Stimulated activated CD4-positive, alpha-beta T cell treated with anti-CD3 and anti-CD28 coated beads, TNF-alpha, amount 100 ng/mL, for 24 hours (primary cell): ENCODE results near the gene SAT2.

ENCODE experiments used
- DNase-seq, 3 experiments: peaks; one replicate each; pipeline ENCODE4 v3.0.0-alpha.2; 2020; ENCODE audit warnings: low read depth in 3 of 3

Gene SAT2

DNA sequence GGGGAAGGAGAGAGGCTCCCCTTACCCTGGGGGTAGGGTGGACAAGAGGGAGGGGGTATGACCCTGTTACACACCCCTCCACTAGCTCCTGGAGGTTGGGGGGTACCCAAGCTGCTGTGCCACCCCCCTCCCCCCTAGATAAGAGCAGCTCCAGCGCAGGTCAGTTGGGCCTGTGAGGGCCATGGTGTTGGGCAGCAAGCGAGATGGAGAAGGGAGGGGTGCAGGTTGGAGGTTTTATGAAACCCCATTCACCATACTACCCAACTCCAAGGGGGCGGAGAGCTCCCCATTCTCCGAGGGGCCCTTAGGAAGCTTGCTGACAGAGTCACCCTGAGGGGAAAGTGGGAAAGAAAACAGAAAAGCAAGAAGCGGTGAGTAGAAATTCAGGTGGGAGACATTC is 36.0 kb downstream of the SAT2 start:
- no peak for DNase-seq

DNA sequence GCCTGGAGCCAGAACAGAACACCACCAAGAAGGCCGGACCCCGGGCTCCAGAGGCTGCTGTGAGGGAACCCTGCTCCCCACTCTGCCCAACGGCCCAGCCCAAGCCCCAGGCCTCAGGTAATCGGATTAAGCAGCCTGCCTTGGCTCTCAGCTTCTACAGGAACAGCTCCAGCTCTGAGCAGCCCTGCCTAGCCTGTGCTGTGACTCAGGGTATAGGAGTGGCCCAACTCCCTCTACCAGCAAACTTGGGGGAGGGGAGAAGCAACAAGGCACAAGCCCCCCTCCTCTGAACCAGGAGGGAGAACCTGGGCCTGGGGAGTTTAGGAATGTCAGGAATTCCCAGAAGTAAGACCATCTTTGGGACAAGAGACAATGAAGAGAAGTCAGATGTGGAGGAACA is 36.9 kb downstream of the SAT2 start:
- no peak for DNase-seq

DNA sequence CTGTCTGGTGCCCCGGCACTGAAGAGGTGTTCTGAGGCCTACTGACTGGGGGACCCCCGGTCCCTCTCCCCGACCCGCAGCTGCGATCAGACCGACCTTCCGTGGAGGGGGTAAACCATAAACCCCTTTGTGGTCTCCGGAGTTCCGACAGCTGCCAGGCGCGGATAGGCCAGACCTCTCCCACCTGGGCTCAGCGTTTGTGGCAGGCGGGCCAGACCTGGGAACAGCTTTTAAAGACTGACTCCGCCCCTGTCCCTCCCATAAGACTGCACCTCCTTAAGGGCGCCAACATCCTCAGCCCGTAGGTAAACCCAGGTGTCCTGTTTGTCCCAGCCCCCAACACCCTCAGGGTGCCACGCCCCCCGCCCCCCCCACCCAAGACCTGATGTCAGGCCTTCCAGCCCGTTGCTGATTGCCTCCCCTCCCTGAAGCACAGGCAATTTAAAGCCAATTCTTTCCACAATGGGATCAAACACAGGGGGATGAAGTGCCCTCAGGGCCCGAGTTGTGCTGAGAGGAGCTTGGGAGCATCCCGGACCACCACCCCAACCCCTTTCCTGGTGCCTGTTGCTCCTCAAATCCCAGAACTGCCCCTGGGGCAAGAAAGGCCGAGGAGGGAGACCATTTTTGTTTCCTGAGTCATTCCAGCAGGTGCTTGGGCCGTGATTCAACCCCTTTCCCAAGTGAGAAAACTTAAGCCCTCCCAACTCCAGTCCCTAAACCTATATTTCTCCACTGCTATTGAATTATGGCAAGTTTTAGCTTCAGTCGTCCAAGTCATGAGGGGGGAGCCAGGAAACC is 37.5 kb downstream of the SAT2 start, which contains the start of gene SOX15:
Gene SOX15, minus strand, starts transcription at position 204 of the 801 bp plus-strand sequence. CDS start 418 bp downstream, outside the sequence.
- DNase-seq: no peak

DNA sequence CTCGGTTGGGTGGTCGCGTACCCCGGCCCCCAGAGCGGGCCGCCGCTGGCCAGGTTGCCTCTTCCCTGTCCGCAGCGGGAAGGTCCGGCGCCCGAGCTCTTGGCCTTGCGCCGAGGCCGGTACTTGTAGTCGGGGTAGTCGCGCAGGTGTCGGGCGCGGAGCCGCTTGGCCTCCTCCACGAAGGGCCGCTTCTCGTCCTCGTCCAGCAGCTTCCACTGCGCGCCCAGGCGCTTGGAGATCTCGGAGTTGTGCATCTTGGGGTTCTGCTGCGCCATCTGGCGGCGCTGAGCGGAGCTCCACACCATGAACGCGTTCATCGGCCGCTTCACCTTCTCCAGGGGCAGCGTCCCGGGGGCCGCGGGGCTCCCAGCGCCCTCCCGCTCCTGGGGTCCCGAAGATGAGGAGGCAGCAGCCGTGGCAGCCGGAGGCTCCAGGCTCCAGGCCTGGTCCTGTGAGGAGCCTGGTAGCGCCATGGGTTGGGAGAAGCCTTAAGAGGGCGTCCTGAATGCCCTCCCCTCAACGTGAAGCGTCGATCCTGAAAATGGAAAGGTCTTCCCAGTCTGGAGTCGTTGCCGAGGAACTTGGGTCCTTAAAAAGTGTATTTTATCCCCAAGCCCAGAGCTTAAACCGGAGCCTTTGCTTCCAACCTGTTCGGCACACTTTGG is 38.3 kb downstream of the SAT2 start:
- DNase-seq: peak in 2 of 3 experiments; percentile 35 to 62

DNA sequence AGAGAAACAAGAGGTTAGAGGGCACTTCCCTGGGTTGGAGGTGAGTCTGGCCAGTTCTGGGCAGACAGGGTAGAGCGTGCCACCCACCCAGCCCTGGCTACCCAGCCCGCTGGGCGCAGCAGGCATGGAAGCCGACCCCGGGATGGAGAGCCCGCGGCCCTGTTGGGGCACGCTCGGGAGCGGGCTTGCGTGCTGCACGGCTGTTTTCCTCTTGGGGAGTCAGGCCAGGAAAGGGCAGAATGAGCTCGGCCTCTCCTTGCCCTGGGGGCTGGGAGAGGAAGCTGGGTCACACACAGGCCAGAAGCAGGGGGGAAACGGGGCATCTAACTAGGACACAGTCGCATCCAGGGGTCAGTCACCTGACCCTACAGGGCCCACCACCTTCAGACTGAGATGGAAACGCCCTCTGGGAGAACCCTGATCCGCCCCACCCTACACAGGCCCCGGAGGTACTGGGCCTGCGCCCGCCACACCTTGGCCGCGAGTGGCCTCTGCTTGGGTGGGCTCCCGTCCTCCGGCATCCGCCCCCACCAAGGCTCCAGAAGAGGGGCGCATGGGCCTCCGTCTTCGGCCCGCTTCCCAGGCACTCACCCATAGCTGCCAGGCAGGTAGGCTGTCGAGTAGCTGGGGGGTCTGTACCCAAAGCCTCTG is 38.9 kb downstream of the SAT2 start:
- DNase-seq: no peak

DNA sequence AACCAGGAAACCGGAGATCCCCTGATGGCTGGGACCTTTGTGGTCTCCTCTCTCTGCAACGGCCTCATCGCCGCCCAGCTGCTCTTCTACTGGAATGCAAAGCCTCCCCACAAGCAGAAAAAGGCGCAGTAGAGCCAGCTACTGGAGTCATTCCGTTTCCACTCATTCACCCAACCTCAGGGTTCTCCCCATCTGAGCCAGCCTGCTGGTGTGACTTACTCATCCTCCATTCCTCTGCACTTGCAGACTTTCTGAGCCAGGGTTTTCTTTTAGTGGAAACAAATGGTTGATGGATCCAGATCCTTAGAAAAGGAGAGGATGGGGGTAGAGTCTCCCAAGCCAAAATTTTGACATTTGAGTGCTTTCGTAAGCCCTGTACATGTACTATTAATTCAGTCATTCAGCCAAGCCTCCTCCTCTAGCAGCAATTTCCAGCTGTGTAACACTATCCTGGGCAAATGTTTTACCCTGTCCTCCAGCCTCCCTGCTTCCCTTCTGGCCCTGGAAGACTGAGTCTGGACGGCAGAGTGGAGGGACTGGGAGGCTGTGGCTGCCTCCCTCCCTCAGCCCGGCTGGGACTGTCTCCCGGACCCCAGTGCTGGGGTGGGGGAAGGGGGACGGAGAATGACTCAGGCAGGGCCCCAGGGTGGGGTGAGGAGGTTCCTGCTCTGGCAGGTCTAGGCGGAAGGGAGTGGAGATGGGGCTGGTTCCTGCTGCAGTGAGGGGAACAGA is 40.0 kb downstream of the SAT2 start:
- DNase-seq: no peak

DNA sequence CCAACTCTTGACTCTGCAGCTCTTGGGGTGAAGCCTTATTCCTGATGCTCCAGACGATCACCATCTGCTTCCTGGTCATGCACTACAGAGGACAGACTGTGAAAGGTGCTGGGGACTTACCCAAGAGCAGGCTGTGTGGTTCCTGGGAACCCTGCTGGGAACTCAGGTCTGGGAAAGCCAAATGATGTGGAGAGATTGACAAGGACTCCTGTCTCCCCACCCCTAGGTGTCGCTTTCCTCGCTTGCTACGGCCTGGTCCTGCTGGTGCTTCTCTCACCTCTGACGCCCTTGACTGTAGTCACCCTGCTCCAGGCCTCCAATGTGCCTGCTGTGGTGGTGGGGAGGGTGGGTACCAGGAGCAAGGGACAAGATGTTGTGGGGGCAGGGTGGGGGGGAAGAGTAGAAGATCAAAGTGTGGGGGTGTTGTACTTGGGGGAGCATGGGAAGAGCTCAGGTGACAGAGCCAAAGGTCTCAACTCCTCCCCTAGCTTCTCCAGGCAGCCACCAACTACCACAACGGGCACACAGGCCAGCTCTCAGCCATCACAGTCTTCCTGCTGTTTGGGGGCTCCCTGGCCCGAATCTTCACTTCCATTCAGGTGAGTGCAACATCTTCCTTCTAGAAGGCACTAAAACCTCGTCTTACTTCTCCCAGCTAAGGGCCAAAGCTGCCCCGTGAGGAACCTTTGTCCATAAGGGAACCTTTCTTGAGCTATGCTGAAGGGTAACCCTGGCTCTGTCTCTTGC is 40.8 kb downstream of the SAT2 start:
- no peak for DNase-seq

DNA sequence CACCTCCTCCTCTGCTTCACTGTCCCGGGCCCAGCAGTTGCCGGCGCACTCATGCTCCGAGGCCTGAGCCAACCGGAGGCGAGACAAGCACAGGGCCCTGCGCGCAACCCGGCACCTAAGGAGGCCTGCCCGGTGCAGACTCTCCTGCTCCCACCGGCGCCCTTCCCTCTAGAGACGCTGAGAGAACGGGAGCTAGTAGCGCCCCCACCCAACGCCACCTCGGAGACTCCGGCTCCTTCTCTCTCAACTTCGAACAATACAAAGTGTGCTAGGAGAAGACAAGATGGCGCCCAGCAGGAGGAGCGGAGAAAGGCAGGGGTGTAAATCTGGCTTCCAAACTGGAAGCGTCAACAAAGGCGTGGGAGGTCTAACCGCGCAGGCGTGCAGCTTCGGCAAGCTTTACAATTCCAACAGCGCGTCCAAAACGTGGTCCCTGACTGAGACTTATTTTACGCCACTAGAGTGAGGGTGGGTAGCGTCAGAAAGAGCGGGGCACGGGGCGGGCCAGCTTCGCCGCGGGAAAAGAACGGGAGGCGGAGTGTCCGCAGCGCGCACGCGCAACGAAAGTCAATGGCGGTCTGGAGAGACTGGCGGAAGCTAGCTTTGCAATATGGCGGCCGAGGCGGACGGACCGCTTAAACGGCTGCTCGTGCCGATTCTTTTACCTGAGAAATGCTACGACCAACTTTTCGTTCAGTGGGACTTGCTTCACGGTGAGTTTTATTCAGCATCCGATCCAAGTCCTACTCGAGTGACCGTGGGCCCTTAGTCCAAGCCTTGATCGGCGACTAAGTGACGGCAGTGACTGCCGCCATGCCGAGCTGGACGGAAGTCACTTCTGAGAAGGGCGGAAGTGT is 44.1 kb downstream of the SAT2 start, which contains the start of gene MPDU1:
Gene MPDU1, plus strand, starts transcription at position 600 of the 857 bp plus-strand sequence. Its CDS starts 11 bp downstream, at position 611.
- peak; percentile 89 to 95 (median 90) for DNase-seq

DNA sequence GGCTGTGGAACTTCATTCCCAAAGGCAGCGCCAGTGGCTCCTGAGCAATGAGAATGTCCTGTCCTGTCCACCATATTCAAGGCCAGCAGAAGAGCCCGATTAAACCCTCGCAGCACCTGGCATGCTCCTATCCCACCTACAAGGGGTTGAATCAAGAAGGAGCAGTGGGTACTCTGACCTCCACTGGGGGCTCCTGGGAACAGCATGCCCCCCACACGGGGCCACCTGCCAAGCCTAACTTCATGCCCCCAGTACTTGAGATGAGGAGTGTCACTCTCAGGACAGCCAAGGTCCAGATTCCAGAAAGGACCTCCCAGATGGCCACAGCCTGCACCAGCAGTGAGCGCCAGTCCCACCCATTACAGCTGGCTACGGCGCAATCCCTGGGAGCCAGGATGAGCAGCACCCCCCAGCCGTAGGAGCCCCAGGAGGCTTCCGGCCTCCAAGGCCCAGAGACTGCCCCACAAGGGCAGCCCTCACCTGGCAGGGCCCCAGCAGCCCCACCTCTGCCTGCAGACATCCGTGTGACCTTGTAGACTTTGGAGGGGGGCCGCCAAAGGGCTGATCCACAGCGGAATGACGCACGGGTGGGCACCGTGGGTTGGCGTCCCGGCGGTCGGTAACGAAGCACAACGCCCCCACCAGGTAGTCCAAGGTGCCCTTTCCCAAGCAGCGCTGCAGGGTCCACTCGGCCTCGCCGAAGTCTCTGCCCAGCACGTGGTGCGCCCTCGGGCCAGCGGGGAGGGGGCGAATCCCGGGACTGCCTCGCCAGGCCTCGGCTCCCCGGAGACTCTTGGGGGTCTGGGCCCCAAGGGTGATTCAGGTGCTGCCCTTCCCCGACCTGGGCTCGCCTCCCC is 45.0 kb downstream of the SAT2 start:
- DNase-seq: no peak

DNA sequence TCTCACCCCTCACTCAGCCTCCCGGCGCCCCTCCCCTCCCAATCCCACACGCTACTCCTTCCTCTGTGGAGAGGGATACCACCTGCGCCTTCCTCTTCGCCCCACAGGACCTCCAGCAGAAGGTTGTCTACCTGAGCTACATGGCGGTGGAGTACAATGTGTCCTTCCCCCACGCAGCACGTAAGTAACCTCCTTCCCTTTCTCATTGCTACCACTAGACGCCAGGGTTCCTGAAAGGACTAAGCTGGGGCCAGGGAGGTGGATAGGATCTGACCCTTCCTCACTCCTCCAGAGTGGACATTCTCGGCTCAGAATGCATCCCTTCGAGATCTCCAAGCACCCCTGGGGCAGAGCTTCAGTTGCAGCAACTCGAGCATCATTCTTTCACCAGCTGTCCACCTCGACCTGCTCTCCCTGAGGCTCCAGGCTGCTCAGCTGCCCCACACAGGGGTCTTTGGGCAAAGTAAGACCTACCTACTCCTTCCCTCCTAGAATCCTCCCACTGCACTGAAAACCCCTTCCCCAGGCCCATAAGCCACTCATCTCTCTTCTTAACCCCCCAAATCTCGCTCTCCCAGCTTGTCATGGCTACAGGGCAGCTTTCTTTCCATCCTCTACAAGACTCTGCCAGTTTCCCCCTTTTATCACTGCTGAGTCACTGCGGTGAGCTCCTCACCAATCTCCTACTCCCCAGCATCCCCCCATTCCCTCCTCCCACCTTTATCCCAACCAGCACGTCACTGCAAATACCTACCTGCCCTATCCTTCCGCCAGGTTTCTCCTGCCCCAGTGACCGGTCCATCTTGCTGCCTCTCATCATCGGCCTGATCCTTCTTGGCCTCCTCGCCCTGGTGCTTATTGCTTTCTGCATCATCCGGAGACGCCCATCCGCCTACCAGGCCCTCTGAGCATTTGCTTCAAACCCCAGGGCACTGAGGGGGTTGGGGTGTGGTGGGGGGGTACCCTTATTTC is 46.7 kb downstream of the SAT2 start:
- DNase-seq: no peak

DNA sequence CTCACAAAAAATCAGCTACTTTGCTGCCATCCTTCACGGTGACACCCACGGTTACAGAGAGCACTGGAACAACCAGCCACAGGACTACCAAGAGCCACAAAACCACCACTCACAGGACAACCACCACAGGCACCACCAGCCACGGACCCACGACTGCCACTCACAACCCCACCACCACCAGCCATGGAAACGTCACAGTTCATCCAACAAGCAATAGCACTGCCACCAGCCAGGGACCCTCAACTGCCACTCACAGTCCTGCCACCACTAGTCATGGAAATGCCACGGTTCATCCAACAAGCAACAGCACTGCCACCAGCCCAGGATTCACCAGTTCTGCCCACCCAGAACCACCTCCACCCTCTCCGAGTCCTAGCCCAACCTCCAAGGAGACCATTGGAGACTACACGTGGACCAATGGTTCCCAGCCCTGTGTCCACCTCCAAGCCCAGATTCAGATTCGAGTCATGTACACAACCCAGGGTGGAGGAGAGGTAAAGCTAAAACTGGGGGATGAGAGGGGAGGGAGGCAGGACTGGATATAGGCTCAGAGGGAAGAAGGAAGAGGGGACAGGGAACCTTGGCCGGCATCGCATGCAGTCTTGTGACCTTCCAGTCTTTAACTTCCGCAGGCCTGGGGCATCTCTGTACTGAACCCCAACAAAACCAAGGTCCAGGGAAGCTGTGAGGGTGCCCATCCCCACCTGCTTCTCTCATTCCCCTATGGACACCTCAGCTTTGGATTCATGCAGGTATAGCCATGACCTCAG is 47.6 kb downstream of the SAT2 start:
- peak in 1 of 3 experiments; percentile 57 for DNase-seq

DNA sequence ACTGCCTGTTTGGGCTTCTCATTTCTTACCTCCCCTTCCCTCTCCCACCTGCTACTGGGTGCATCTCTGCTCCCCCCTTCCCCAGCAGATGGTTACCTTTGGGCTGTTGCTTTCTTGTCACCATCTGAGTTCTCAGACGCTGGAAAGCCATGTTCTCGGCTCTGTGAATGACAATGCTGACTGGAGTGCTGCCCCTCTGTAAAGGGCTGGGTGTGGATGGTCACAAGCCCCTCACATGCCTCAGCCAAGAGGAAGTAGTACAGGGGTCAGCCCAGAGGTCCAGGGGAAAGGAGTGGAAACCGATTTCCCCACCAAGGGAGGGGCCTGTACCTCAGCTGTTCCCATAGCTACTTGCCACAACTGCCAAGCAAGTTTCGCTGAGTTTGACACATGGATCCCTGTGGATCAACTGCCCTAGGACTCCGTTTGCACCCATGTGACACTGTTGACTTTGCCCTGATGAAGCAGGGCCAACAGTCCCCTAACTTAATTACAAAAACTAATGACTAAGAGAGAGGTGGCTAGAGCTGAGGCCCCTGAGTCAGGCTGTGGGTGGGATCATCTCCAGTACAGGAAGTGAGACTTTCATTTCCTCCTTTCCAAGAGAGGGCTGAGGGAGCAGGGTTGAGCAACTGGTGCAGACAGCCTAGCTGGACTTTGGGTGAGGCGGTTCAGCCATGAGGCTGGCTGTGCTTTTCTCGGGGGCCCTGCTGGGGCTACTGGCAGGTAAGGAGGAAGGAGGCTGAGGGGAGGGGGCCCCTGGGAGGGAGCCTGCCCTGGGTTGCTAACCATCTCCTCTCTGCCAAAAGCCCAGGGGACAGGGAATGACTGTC is 48.4 kb downstream of the SAT2 start, which contains the start of gene CD68:
Gene CD68, plus strand, starts transcription at position 638 of the 833 bp plus-strand sequence. Its CDS starts 40 bp downstream, at position 678.
- peak; percentile 61 to 76 (median 62) for DNase-seq

DNA sequence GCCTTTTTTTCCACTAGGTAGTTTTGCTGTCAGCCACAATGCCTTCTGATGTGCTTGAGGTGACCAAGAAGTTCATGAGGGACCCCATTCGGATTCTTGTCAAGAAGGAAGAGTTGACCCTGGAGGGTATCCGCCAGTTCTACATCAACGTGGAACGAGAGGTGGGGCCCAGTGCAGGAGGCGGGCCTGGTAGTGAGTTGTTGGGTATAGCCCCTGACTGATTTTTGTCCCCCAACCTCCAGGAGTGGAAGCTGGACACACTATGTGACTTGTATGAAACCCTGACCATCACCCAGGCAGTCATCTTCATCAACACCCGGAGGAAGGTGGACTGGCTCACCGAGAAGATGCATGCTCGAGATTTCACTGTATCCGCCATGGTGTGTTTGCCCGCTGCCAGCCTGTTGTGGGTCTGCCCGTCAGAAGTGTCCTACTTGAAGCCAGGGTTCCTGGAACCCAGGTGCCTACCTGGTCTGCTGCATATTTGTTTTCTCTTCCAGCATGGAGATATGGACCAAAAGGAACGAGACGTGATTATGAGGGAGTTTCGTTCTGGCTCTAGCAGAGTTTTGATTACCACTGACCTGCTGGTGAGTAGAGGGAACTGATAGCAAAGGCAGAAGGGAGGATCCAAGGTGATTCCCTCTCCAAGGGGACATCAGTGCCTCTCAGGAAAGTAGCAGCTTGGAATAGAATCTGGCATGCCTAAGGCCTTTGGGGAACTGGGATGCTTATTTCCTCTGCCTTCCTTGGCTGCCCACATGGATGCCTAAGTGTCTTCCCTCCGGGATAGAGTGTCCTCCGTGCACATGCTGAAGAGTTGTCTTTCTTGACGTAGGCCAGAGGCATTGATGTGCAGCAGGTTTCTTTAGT is 50.1 kb downstream of the SAT2 start:
- no peak for DNase-seq

DNA sequence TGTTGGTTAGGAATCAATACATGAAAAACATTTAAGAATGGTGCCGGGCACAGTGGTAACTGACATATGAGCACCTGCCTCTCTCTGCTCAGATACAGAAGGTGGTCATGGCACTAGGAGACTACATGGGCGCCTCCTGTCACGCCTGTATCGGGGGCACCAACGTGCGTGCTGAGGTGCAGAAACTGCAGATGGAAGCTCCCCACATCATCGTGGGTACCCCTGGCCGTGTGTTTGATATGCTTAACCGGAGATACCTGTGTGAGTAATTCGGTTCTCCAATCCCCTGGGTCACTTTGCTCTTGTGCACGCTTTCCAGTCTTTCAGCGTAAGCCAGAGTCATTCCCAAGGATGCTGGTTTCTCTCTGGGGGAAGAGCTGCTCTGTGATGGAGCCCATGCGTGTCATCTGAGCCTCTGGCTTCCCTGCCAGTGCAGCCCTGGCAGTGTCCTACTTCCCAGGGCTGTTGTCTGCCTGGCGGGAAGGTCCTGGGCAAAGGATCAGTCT is 51.1 kb downstream of the SAT2 start:
- no peak for DNase-seq
